KBM-7 (cell line): ENCODE results near the gene LASP1.
"Not testable (repeated sequence)": the region's sequence is repeated elsewhere in the genome, so short reads cannot be mapped to it uniquely, and the experiment has no call there.

Experiments
- DNase-seq: peaks from one replicate; pipeline ENCODE4 v3.0.0-alpha.2; 2015
- in situ Hi-C: fragments of 300-500 bp; cut with MboI; formaldehyde crosslinking; loops from 2 replicates; pipeline ENCODE4 v1.14.3; 2020; ENCODE audit warnings: low sequenced_read_pairs, low pct_unique_long_range_greater_than_20kb, mixed read lengths

LASP1 gene

GRCh38 chr17:38919316-38920078 lies 49.6 kb downstream of the LASP1 start:
- no peak for DNase-seq
- in situ Hi-C loops: no loop called here

- in situ Hi-C loops: no loop called here
- DNase-seq: no peak
Observed at GRCh38 chr17:38920374-38921291, 50.8 kb downstream of the LASP1 start.

- peak; percentile 53 for DNase-seq
- in situ Hi-C loops: no loop called here
Observed at GRCh38 chr17:38921756-38922411, 52.0 kb downstream of the LASP1 start.

- DNase-seq: no peak
- in situ Hi-C loops: no loop called here
Observed at GRCh38 chr17:38922538-38923297, 52.9 kb downstream of the LASP1 start.

GRCh38 chr17:38925263-38925995 lies 55.6 kb downstream of the LASP1 start, which contains the start of gene LASP1NB:
TSS of gene LASP1NB (plus strand) at chr17:38925614.
- DNase-seq: no peak
- in situ Hi-C loops: no loop called here

GRCh38 chr17:38926293-38927070 lies 56.6 kb downstream of the LASP1 start:
- in situ Hi-C loops: no loop called here
- peak; percentile 95 for DNase-seq

- DNase-seq, in situ Hi-C loops: not testable (repeated sequence)
Observed at GRCh38 chr17:38930782-38931181, 60.9 kb downstream of the LASP1 start.

- DNase-seq, in situ Hi-C loops: not testable (repeated sequence)
Observed at GRCh38 chr17:38933962-38934361, 64.1 kb downstream of the LASP1 start.

GRCh38 chr17:38939987-38940386 lies 70.1 kb downstream of the LASP1 start:
- no peak for DNase-seq
- in situ Hi-C loops: no loop called here

GRCh38 chr17:38940404-38940803 lies 70.5 kb downstream of the LASP1 start:
- in situ Hi-C loops: no loop called here
- no peak for DNase-seq

GRCh38 chr17:38942696-38943334 lies 73.0 kb downstream of the LASP1 start:
- in situ Hi-C loops: no loop called here
- DNase-seq: no peak

GRCh38 chr17:38943607-38944006 lies 73.7 kb downstream of the LASP1 start:
- in situ Hi-C loops: no loop called here
- no peak for DNase-seq

GRCh38 chr17:38947189-38947588 lies 77.3 kb downstream of the LASP1 start:
- DNase-seq: no peak
- in situ Hi-C loops: no loop called here

- in situ Hi-C loops: not testable (repeated sequence)
Observed at GRCh38 chr17:38953800-38954199, 83.9 kb downstream of the LASP1 start.

GRCh38 chr17:38958326-38958725 lies 88.5 kb downstream of the LASP1 start:
- in situ Hi-C loops: no loop called here
- DNase-seq: no peak

More at GRCh38 chr17:38953800-38954199, 83.9 kb downstream of the LASP1 start:
- not testable (repeated sequence) for DNase-seq

GRCh38 chr17:38958756-38959155 lies 88.9 kb downstream of the LASP1 start:
- no peak for DNase-seq
- in situ Hi-C loops: no loop called here

- in situ Hi-C loops: no loop called here
- no peak for DNase-seq
Observed at GRCh38 chr17:38959508-38959907, 89.7 kb downstream of the LASP1 start.
